Activated naive CD8-positive, alpha-beta T cell treated with anti-CD3 and anti-CD28 coated beads, Interleukin-2, amount 10 ng/mL, durations not matched to agents 7 days and 5 days (primary cell): ENCODE measurements around the gene FNIP2. TPM values are rescaled to one million over a fixed set of nuclear protein-coding genes. Genes with fewer than 3 reads are reported as not detected.

Source experiments
- ATAC-seq: fragments of 150-1000 bp; cut with Tn5 transposase; one replicate; pipeline ENCODE4 v1.10.0; 2021; ENCODE audit warnings: low read depth, moderate library complexity
- POLR2A ChIA-PET: fragments of 350-600 bp; sonication (Branson Sonifier 250); formaldehyde crosslinking; loops from one replicate; lab custom pipeline; 2021; ENCODE audit warnings: antibody characterized with exemption; lab: Charles Lee
- DNase-seq: peaks from one replicate; pipeline ENCODE4 v3.0.0; 2021
- H3K27ac Mint-ChIP-seq: one replicate; pipeline ENCODE4 v1.8.0; 2022; ENCODE audit warnings: mild to moderate bottlenecking, mixed read lengths
- H3K27me3 Mint-ChIP-seq: one replicate; pipeline ENCODE4 v1.8.0; 2022; ENCODE audit warnings: mild to moderate bottlenecking, moderate library complexity, mixed read lengths
- H3K36me3 Mint-ChIP-seq: one replicate; pipeline ENCODE4 v1.8.0; 2021; ENCODE audit warnings: mild to moderate bottlenecking, mixed read lengths
- H3K4me1 Mint-ChIP-seq: one replicate; pipeline ENCODE4 v1.8.0; 2021; ENCODE audit warnings: mixed read lengths
- H3K4me3 Mint-ChIP-seq: one replicate; pipeline ENCODE4 v1.8.0; 2022; ENCODE audit warnings: mild to moderate bottlenecking, moderate library complexity, mixed read lengths
- H3K9me3 Mint-ChIP-seq: one replicate; pipeline ENCODE4 v1.8.0; 2021; ENCODE audit warnings: mixed read lengths
- total RNA-seq, 2 experiments: library from RNA; stranded (reverse); gene quantifications; one replicate each; pipeline ENCODE4 v1.2.3, GENCODE V29; 2021

The FNIP2 gene
- total RNA-seq, 2 experiments from 2014 or later, result 15.3 to 15.7 TPM

DNA sequence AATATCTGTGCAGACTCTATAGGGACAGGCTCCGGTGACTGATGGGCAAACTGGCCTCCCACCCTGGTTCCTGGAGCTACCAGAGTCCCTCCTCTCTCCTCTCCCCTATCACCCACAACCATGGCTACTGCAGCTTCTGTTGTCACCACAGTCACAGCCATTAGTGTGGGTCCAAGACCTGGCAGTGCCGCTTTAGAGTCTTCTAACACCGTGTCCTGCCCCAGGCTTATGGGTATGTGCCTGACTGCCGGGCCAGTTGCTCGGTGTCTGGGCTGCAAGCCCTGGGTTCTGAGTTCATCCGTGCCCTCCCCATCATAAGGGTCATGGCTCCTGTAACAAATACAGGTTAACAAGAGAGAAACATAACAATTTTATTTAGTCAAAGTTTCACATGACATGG lies 85.4 kb downstream of the FNIP2 start:
- peaks cover 3% of the 10 kb centered on the region for H3K4me1 Mint-ChIP-seq
- DNase-seq (no peak), ATAC-seq (no peak)
- H3K4me3 Mint-ChIP-seq, result no peak overlapping the region
- no peaks in the 10 kb centered on the region for H3K27me3 Mint-ChIP-seq
- H3K36me3 Mint-ChIP-seq, result no peaks in the 10 kb centered on the region
- no peaks in the 10 kb centered on the region for H3K9me3 Mint-ChIP-seq
- POLR2A ChIA-PET, result no interaction called here
- H3K27ac Mint-ChIP-seq, result no peak overlapping the region

DNA sequence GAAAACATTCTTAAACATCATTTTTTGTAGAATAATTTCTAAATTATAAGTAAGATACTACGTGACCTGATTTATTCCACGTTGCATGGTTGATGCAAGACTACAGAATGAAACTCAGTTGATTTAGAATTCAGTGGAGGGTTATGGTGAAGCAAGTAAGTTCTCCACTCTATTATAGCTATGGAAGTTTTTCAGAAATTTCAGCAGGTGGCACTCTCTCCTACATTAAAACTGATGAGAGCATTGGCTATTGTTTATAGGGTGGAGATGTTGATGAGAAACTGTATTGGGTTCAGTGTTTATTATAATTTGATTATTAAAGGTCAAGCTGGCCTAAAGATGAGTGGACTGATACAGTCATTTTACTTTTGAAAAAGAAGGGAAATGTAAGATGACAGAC lies 88.0 kb downstream of the FNIP2 start:
- no peaks in the 10 kb centered on the region for H3K27me3 Mint-ChIP-seq
- no peak for DNase-seq
- POLR2A ChIA-PET, result no interaction called here

DNA sequence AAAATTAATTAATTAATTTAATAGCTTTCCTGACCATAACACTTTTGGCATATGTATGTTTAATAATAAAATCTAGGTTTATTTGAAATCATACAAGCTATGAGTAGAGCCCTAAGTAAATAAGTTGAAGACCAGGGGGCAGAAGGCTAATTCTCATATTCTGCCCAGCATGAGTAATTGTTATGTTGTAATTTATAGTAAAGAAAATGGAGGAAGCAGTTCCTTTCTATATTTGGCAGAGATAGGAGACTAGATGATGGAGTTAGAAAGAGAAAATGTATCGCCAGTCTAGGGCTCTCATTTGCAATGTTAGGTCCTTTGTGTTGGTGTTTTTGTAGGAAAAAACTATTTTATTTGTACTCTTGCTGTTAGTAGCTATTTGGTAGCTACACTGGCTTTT lies 89.1 kb downstream of the FNIP2 start:
- H3K36me3 Mint-ChIP-seq, result peaks cover 19% of the 10 kb centered on the region
- H3K9me3 Mint-ChIP-seq, result no peaks in the 10 kb centered on the region
- H3K4me3 Mint-ChIP-seq, result no peak overlapping the region
- DNase-seq, result no peak
- H3K4me1 Mint-ChIP-seq, result no peaks in the 10 kb centered on the region
- no peak overlapping the region for H3K27ac Mint-ChIP-seq
- POLR2A ChIA-PET, result no interaction called here
- H3K27me3 Mint-ChIP-seq, result no peaks in the 10 kb centered on the region
- no peak for ATAC-seq

More for the DNA sequence above, 88.0 kb downstream of the FNIP2 start:
- peak; percentile 60 for ATAC-seq
- no peak overlapping the region for H3K27ac Mint-ChIP-seq
- H3K4me3 Mint-ChIP-seq, result no peak overlapping the region
- no peaks in the 10 kb centered on the region for H3K9me3 Mint-ChIP-seq
- H3K36me3 Mint-ChIP-seq, result peaks cover 10% of the 10 kb centered on the region
- H3K4me1 Mint-ChIP-seq, result no peaks in the 10 kb centered on the region

DNA sequence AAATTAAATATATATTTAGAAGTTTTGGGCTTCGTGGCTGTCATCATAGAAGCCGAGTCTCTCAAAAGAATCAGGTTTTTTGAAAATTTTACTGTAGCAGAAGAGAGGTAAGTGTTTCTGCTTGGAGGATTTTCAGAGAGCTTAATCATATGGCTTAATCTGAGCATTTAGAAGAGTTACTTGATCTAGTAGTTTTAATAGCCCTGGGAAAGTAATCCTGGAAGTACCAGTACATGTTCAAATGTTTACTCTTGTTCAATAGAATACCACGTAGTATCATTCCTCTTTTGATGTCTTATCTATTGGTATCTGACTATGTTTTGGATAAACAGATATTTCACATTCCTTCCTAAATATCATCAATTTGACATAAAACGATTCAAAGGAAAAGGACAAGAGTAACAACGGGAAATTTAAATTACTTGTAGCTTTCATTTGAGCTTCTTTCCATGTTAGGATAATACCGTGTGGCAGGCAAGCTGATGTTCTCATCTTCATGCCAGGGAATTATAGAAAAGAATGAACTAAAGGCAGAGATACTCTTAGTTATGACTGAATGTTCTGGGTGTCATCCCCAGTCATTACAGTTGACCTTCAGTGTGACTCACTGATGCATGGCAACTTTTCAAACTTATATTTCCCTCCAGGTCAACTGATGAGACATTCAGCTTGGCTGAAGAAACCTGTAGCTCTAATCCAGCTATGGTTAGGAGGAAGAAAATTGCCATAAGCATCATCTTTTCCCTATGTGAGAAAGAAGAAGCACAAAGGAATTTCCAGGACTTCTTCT lies 89.8 kb downstream of the FNIP2 start:
- H3K27me3 Mint-ChIP-seq, result no peaks in the 10 kb centered on the region
- no peaks in the 10 kb centered on the region for H3K4me1 Mint-ChIP-seq
- ATAC-seq (no peak), DNase-seq (no peak)
- peaks cover 20% of the 10 kb centered on the region for H3K36me3 Mint-ChIP-seq
- H3K27ac Mint-ChIP-seq, result no peak overlapping the region
- POLR2A ChIA-PET, result no interaction called here
- no peaks in the 10 kb centered on the region for H3K9me3 Mint-ChIP-seq
- no peak overlapping the region for H3K4me3 Mint-ChIP-seq

DNA sequence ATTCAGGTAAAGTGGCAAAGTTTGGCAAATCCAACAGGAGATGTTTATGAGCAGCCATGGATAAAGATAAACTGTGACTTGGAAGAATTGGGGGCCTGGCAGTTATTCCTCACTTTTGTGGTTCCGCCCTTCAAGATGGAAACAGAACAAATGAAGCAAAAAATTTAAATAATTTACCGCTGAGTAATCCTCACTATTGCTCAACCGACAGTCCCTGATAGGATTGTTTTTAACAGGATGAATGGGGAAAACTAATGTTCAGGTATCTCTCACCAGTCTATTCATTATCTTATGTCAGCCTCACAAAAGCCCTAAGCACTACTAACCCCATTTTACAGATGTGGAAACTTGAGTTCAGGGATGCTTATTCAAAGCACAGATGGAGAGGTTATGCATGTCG lies 90.8 kb downstream of the FNIP2 start:
- DNase-seq (no peak), ATAC-seq (no peak)
- no peak overlapping the region for H3K4me3 Mint-ChIP-seq
- H3K27ac Mint-ChIP-seq, result no peak overlapping the region
- H3K4me1 Mint-ChIP-seq, result no peaks in the 10 kb centered on the region
- POLR2A ChIA-PET, result no interaction called here
- H3K9me3 Mint-ChIP-seq, result no peaks in the 10 kb centered on the region
- H3K36me3 Mint-ChIP-seq, result peaks cover 20% of the 10 kb centered on the region
- H3K27me3 Mint-ChIP-seq, result no peaks in the 10 kb centered on the region

DNA sequence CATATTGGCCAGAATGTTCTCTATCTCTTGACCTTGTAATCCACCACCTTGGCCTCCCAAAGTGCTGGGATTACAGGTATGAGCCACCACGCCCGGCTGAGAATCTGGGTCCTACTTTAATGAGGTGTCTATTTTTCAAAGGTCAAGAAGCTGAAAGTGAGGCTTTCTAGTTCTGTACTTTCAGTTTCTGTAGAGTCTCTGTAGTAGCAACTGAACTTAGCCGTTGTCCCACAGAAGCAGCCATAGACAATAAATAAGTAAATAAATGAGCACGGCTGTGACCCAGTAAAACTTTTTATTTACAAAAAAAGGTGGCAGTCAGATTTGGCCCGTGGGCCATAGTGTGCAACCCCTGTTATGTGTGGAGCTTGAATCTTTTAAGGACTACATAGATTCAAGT lies 92.0 kb downstream of the FNIP2 start:
- DNase-seq, result no peak
- H3K4me1 Mint-ChIP-seq, result peaks cover 2% of the 10 kb centered on the region
- no peaks in the 10 kb centered on the region for H3K9me3 Mint-ChIP-seq
- no peaks in the 10 kb centered on the region for H3K27me3 Mint-ChIP-seq
- H3K27ac Mint-ChIP-seq, result no peak overlapping the region
- peaks cover 20% of the 10 kb centered on the region for H3K36me3 Mint-ChIP-seq
- POLR2A ChIA-PET, result no interaction called here
- ATAC-seq, result no peak
- H3K4me3 Mint-ChIP-seq, result no peak overlapping the region

DNA sequence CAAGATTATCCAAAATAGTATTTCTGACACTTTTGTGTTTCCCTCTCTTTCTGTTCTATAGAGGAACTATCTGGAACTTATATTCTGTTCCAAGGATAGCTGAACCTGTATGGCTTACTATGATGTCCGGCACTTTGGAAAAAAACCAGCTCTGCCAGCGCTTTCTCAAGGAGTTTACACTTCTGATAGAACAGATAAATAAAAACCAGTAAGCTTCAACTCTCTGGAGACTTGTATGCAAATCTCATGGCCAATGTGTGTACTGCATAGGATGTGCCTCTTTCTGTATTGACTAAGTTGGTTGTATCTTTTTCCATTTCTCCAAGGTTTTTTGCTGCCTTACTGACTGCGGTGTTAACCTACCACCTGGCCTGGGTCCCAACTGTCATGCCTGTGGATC lies 92.5 kb downstream of the FNIP2 start:
- Mint-ChIP-seq H3K4me1 (peaks cover 2% of the 10 kb centered on the region), H3K36me3 (peaks cover 20% of the 10 kb centered on the region), H3K4me3 (no peak overlapping the region), H3K9me3 (no peaks in the 10 kb centered on the region), H3K27me3 (no peaks in the 10 kb centered on the region), H3K27ac (no peak overlapping the region)
- DNase-seq, result no peak
- no peak for ATAC-seq
- POLR2A ChIA-PET, result no interaction called here

DNA sequence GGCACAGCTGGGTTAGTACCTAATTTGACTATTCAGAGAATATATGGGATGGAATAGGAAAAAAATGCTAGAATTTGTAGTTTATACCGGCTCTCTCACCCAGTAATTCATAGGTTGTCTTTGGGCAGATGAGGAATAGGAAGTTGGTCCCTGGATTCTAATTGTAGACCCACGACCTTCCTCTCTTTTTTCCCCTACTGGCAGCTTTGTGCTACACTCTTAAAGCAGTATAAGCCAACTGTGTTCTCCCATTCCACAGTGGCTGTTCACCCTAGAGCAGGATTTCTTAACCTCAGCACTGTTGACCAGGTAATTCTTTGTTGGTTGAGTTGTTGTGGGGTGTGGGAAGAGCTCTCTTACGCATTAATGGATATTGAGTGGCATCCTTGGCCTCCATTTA lies 92.9 kb downstream of the FNIP2 start:
- POLR2A ChIA-PET, result no interaction called here
- H3K9me3 Mint-ChIP-seq, result no peaks in the 10 kb centered on the region
- no peak overlapping the region for H3K4me3 Mint-ChIP-seq
- H3K27me3 Mint-ChIP-seq, result no peaks in the 10 kb centered on the region
- no peak for ATAC-seq
- H3K36me3 Mint-ChIP-seq, result peaks cover 20% of the 10 kb centered on the region
- DNase-seq, result no peak
- H3K27ac Mint-ChIP-seq, result no peak overlapping the region
- H3K4me1 Mint-ChIP-seq, result peaks cover 2% of the 10 kb centered on the region

DNA sequence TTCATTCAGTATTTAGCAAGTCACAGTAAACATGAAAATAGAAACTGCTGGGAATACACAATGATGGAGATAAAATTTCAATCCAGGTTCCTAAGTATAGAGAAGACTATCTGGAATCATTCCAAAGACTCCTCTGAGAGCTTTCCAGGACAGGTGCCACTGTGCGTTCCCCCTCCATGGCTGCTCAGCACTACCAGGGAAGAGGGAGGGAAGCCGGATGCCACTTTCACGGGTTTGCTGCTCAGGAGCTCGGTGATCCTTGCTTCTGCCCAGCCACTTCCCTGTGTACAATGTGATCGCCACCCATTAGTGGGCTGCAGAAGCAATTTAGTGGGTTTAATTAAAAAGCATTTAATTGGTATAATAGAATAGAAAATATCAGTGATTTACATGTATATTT lies 94.5 kb downstream of the FNIP2 start:
- Mint-ChIP-seq H3K4me3 (no peak overlapping the region), H3K36me3 (peaks cover 20% of the 10 kb centered on the region), H3K27ac (no peak overlapping the region), H3K4me1 (peaks cover 2% of the 10 kb centered on the region), H3K27me3 (no peaks in the 10 kb centered on the region), H3K9me3 (no peaks in the 10 kb centered on the region)
- POLR2A ChIA-PET, result no interaction called here
- ATAC-seq (no peak), DNase-seq (no peak)

DNA sequence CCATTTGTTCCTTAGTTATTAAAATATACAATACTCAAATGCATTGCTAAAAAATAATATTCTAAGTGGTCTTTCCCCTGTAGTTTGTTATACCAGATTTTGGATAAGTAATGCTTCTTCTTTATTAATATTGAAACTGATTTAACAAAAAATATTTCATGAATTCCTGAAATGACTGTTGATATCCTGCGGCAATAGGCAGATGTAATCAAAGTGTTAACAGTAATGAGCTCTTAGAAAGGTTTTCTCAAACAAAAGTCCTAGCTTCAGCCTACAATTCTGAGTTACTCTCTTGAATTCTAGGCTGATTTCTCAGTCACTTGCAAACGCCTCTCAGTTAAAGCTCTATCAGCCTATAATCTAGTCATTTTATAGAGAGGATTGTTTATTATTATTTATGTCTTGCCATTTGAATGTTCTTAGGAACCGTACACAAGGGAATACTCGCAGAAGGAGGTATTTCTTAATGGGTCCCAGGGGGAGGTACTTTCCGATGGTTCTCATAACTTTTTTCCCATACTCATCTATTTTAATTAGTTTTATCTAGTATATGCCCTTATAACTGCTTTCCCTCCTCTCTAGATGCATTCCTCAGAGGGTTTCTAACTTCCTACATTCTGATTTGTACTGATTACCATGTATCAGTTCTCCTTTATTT lies 96.8 kb downstream of the FNIP2 start:
- Mint-ChIP-seq H3K27ac (no peak overlapping the region), H3K27me3 (no peaks in the 10 kb centered on the region), H3K36me3 (peaks cover 28% of the 10 kb centered on the region), H3K9me3 (no peaks in the 10 kb centered on the region), H3K4me3 (no peak overlapping the region), H3K4me1 (peaks cover 2% of the 10 kb centered on the region)
- DNase-seq, result no peak
- no peak for ATAC-seq
- POLR2A ChIA-PET, result no interaction called here

DNA sequence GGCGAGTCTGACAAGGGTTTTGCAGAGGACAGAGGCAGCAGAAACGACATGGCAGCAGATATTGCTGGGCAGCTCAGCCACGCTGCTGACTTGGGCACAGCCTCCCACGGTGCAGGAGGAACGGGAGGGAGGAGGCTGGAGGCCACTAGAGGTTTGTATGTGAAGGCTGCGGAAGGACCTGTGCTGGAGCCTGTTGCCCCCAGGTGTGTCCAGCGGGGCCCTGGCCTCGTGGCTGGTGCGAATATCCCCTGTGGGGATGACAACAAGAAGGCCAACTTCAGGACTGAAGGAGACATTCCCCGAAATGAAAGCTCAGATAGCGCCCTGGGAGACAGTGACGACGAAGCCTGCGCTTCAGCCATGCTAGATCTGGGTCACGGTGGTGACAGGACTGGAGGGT lies 100.2 kb downstream of the FNIP2 start:
- Mint-ChIP-seq H3K9me3 (no peaks in the 10 kb centered on the region), H3K27ac (no peak overlapping the region), H3K4me1 (peaks cover 7% of the 10 kb centered on the region), H3K27me3 (no peaks in the 10 kb centered on the region), H3K4me3 (no peak overlapping the region), H3K36me3 (peaks cover 14% of the 10 kb centered on the region)
- POLR2A ChIA-PET, result no interaction called here
- no peak for DNase-seq
- ATAC-seq, result no peak

DNA sequence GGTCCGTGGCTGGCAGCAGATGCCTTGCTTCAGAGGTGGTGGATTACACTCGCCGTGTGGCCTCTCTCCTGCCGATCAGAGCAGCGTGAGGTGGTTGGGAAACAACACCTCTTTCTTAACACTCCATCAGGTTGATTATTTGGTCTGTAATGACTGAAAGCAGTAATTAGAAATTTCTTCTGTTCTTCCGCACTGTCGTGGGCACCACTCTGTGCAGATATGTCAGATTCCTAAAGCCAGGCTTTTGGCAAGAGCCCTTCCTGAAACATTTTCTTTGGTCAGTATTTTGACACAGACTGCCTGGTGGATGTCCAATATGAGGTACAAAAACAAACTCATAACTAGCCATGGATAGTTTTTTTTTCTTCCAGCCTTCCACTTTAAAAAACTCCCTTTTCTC lies 100.9 kb downstream of the FNIP2 start:
- no peak for DNase-seq
- no peak for ATAC-seq
- peaks cover 14% of the 10 kb centered on the region for H3K36me3 Mint-ChIP-seq
- no peaks in the 10 kb centered on the region for H3K9me3 Mint-ChIP-seq
- no peak overlapping the region for H3K27ac Mint-ChIP-seq
- POLR2A ChIA-PET, result no interaction called here
- H3K27me3 Mint-ChIP-seq, result no peaks in the 10 kb centered on the region
- no peak overlapping the region for H3K4me3 Mint-ChIP-seq
- peaks cover 8% of the 10 kb centered on the region for H3K4me1 Mint-ChIP-seq

DNA sequence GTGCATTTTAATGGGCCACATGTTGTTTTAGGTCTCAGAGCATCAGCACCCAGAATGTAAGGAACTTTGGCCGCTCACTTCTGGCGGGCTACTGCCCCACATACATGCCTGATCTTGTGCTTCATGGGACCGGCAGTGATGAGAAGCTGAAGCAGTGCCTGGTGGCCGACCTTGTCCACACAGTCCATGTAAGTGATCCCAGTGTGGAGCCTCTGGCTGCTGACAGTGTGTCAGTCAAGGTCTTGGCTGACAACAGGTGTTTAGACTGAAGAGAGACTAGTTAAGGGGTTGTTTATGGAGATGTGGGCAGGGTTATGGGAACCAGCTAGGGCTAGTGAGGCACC lies 101.4 kb downstream of the FNIP2 start:
- no peaks in the 10 kb centered on the region for H3K27me3 Mint-ChIP-seq
- no peak for ATAC-seq
- H3K27ac Mint-ChIP-seq, result no peak overlapping the region
- peaks cover 14% of the 10 kb centered on the region for H3K36me3 Mint-ChIP-seq
- POLR2A ChIA-PET, result no interaction called here
- no peak for DNase-seq
- peaks cover 7% of the 10 kb centered on the region for H3K4me1 Mint-ChIP-seq
- no peak overlapping the region for H3K4me3 Mint-ChIP-seq
- H3K9me3 Mint-ChIP-seq, result no peaks in the 10 kb centered on the region

DNA sequence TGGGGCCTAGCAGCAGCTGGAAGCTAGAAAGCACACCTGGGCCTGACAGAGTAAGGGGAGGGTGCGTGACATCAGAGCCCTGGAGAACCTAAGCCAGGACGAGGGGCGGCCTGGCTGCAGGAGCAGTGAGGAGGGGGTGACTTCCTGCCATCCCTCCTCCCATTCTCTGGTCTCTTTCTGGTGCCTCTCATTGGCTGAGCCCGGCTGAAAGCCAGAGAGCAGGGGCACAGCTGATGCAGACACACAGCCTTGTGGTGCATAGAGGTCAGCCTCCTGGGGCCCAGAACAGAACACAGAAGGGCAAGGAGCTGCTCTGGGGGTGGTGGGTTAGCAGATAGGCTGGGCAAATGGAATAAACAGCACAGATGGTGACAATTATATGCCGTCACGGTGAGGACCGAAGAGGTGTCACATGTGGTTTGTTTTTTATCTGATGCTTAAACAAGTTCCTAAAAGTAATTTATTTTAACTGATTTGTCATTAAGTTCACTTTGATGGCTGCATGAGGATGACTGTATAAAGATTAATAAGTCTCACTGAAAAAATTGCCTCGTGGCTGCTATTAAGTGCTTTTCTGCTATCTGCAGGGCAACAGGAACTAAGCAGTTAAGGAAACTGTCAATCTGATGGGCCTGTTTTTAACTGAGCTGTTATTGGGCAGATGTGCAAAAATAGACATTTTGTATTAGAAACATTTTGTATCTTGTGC lies 102.0 kb downstream of the FNIP2 start:
- Mint-ChIP-seq H3K9me3 (no peaks in the 10 kb centered on the region), H3K4me3 (no peak overlapping the region), H3K27me3 (no peaks in the 10 kb centered on the region), H3K4me1 (peaks cover 7% of the 10 kb centered on the region), H3K36me3 (peaks cover 14% of the 10 kb centered on the region), H3K27ac (no peak overlapping the region)
- ATAC-seq (no peak), DNase-seq (no peak)
- POLR2A ChIA-PET, result interaction anchor here (0.7 kb wide), 1 partner anchor 473 kb away, joined by 3 read pairs; no protein-coding TSS in a partner anchor
